NCI-H345 treated with DMSO at 0.1 percent for 48 hours (cell line): ENCODE measurements around the gene MRE11.
A peak's percentile ranks its signal among the peaks of the same experiment; 100 is the strongest.
"Not testable (repeated sequence)": the region's sequence is repeated elsewhere in the genome, so short reads cannot be mapped to it uniquely, and the experiment has no call there.

Experiments used
- DNase-seq: peaks from one replicate; lab custom pipeline; 2025; ENCODE audit not compliant: unreplicated experiment; lab: John Stamatoyannopoulos, UW

MRE11 gene

GRCh38 chr11:94507485-94507884 lies 13.8 kb upstream of the MRE11 start:
- DNase-seq: no peak

- not testable (repeated sequence) for DNase-seq
Measured at GRCh38 chr11:94506513-94506912, 12.9 kb upstream of the MRE11 start.

DNA sequence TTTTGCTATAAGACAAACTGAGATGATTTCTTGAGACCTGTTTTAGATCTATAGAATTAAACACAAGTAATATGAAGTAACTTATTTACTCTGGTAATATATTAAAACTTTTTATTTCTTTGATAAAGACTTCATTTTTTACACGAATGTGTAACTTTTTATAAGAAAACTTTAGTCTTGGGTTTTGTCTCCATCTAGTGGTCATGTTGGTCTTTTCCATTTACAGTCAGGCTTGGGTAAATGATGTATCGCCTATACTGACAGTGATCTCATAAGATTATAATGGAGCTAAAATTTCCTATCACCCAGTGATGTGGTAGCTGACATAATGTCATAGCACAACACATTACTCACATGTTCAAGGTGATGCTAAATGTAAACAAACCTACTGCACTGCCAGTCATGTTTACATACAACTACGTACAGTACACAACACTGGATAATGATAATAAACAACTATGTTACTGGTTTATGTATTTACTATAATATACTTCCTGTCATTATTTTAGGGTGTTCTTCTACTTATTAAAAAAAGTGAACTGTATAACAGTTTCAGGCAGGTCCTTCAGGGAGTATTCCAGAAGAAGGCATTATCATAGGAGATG lies 11.1 kb upstream of the MRE11 start:
- DNase-seq: peak; percentile 31

- DNase-seq: no peak
Measured at GRCh38 chr11:94501522-94501921, 7.9 kb upstream of the MRE11 start.

DNA sequence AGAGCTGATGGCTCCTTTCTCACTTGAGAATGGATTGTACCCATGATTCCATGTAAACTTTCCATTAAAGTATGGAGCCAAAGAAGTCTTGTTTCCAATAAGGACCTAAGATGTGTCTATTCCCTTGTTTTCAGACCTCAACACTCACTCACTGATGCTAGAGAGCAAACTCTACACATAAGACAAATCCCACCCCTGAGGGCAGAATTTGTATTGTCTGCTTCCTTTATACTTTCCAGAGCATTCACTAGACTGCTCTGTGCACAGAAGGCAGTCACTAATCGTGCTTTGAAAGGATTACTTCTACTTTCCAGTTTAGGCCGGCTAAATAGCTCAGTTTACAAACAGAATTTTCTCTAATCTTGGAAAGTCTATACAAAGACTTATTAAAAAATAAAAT lies 6.5 kb upstream of the MRE11 start:
- DNase-seq: no peak

DNA sequence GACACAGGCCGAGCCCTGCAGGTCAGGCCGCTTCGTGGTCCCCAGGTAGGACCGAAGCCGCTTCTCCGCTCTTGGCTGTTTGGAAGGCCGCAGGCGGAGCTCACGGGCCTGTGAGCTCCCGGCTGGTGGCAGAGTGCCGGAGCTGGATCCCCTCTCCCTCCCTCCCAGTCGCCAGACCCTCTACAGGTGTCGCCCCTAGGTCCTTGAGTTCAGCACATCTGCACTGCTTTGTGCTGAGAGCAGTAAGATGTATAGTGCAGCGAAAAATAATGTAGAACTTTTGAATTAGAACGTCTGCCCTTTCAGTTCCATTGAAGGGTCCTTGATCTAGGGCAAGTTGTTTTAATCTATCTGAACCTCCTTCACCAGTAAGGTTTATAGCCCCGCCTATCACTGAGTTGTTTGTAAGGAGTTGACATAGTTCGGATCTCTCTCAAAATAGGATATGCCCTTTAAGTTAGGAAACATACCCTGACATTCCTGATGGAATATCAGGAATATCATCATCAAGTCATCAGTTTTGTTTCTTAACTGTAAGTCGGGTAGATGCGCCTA lies 559 bp upstream of the MRE11 start:
- DNase-seq: no peak

DNA sequence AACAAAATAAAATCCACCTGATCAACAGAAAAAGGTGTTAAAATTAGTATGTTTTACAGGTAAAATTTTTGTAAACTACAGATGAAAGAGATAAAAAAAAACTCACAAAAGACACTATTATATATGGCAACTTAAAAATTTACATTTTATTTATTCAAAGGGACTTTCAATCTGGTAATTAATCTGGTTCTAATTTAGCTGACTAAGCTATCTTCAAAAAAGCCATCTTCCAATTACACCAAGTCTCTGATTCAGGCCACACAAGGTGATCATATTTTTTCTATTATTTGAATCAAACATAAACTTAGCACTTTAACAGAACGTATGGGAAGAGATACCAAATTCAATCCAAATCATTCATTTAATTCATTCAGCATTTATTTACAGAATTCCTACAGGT lies 7.6 kb downstream of the MRE11 start:
- DNase-seq: no peak

DNA sequence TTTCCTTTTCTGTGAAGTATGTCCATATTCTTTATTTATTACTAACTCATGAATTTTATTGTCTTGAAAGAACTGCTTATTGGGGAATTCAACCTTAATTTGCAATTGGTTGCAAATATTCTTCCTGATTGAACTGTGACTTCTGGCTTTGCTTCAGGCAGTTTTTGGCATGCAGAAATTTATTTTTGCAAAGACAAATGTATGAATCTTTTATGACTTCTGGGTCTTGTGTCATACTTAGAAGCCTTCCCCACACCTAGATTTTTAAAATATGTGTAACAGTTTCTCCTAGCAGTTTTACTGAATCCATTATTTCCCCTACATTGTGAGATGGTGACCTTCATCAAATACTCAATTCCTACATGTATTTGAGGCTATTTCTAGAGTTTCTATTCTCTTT lies 12.3 kb downstream of the MRE11 start:
- no peak for DNase-seq

GRCh38 chr11:94477624-94478023 lies 16.0 kb downstream of the MRE11 start:
- DNase-seq: no peak

DNA sequence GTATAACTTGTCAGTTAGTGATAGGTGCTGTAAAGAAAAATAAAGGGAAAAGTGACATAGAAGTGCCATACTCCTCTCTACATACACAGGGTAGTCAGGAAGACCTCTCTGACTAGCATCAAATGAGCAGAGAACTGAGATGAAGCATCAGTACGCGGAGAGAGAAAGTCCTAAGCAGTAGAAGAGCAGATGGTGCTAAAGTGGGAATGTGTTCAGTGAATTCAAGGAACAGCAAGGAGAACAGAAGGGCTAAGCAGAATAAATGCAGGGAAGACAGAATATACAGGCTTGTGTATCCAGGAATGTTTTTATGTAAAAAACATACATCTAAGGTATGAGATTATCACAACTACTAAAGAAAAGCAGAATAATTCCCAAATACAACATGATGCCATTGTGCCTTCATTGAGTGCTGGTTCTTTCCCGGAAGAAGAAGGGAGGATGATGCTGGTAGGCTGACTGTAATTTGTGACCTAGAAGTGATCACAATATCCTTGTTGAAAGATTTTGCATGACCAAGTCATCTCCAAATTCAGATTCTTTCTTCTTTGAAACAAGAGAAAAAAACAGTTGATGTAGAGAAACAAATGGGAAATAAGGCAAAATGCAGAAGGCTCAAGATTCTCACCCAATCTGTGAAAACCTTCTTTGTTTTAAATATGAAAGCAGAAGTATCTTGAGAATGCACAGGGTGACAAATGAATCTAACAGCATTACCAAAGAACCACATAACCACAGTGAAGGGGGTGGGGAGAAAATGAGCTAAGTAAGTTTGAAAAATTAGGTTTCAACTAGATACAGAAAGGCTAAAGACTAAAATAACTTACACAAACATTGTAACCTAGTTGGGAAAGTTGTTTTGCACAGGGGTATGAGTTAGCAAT lies 20.5 kb downstream of the MRE11 start:
- no peak for DNase-seq

DNA sequence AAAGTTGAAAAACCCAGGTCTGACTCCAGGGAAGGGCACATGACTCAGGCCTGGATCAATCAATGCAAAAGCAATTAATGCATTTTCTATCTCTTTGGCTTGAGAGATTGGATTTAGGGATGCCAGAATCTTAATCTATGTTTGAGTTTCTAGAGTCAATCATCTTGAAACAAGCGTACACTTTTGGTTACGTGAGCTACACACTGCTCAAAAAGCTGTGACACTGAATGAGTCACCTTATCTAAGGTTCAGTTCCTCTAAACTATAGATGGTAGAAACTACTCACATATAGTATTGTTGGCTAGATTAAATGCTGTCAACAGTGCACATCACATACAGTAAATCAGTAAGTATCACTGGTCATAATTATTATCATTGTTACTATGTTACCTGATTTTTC lies 24.2 kb downstream of the MRE11 start:
- DNase-seq: no peak

GRCh38 chr11:94459576-94459975 lies 34.1 kb downstream of the MRE11 start:
- DNase-seq: no peak

DNA sequence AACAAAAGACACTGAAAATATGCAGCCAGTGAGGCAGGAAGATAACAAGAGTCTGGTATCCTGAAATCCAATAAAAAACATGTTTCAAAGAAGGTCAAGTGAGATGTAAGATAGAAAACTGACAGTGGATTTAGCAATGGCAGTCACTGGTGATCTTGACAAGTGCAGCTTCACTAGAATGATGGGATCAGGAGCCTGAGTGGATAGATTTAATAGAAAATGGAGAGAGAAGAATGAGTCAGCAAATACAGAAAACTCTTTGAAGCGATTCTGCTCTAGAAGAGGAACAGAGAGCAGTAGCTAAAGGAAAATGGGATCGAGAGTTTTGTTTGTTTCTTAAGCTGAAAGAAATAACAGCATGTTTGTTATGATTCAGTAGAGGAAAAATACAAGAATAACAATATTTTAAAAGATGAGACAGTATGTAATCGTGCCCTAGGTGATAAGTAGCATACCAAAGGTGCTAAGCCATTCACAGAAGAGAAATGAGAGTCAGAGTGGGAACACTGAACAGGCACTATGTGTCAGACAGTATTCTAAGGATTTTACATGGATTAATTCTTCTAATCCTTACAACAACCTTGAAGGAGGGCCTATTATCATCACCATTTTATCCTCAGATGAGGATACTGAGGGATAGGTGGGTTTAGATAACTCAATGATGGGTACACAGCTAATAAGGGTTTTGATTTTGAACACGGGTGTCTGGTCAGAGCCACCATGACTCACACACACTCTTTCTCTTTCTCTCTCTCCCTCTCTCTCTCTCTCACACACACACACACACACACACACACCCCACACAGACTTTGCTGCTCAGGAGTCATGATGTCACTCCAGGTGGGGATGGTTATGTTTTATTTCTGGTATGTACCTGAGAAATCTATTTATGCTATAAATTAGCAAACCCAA lies 36.3 kb downstream of the MRE11 start:
- DNase-seq: no peak

DNA sequence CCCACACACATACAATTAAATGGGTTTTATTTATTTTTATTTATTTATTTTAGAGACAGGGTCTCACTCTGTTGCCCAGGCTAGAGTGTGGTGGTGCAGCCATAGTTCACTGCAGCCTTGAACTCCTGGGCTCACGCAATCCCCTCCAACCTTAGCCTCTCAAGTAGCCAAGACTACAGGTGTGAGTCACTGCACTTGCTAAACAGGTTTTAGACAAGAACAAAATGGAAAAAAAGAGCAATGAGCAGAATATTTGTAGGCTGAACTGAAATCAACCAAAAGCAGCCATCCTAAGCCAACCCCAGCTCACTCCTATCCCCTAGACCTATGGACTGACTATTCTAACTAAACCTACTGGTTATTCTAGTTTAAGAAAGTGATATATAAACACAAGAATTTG lies 37.8 kb downstream of the MRE11 start:
- DNase-seq: no peak

GRCh38 chr11:94454301-94454700 lies 39.3 kb downstream of the MRE11 start:
- DNase-seq: no peak

GRCh38 chr11:94452988-94453387 lies 40.7 kb downstream of the MRE11 start:
- DNase-seq: no peak

GRCh38 chr11:94450048-94450447 lies 43.6 kb downstream of the MRE11 start:
- no peak for DNase-seq

- DNase-seq: no peak
Measured at GRCh38 chr11:94449437-94449836, 44.2 kb downstream of the MRE11 start.

- DNase-seq: no peak
Measured at GRCh38 chr11:94449029-94449428, 44.6 kb downstream of the MRE11 start.

- no peak for DNase-seq
Measured at GRCh38 chr11:94447149-94447548, 46.5 kb downstream of the MRE11 start.

GRCh38 chr11:94445641-94446040 lies 48.0 kb downstream of the MRE11 start:
- DNase-seq: no peak
